Osteoblast (primary cell): ENCODE data around the gene ARMH4. TPM values are rescaled to one million over a fixed set of nuclear protein-coding genes. Genes with fewer than 3 reads are reported as not detected.

Experiments used
- DNase-seq: peaks from one replicate; pipeline ENCODE4 v3.0.0; 2011; ENCODE audit warnings: low spot score, mixed read lengths; ENCODE audit not compliant: insufficient read length; ENCODE audit errors: missing footprints
- H2AFZ ChIP-seq: 2 replicates; pipeline ENCODE4 v1.6.0; 2011; ENCODE audit warnings: mild to moderate bottlenecking, low read length
- H3K27ac ChIP-seq: 2 replicates; pipeline ENCODE4 v1.5.1; 2011; ENCODE audit warnings: mild to moderate bottlenecking, low read depth, low read length, moderate library complexity
- H3K27me3 ChIP-seq: 2 replicates; pipeline ENCODE4 v1.6.0; 2012; ENCODE audit warnings: mild to moderate bottlenecking, control low read depth, inconsistent platforms, low read length, moderate library complexity; ENCODE audit not compliant: insufficient read depth
- H3K36me3 ChIP-seq: 2 replicates; pipeline ENCODE4 v1.5.1; 2011; ENCODE audit warnings: mild to moderate bottlenecking, low read length, control low read depth, moderate library complexity; ENCODE audit not compliant: insufficient read depth
- H3K4me1 ChIP-seq: 2 replicates; pipeline ENCODE4 v1.5.1; 2011; ENCODE audit warnings: mild to moderate bottlenecking, low read length, control low read depth, moderate library complexity; ENCODE audit not compliant: insufficient read depth
- H3K4me2 ChIP-seq: 2 replicates; pipeline ENCODE4 v1.6.0; 2011; ENCODE audit warnings: mild to moderate bottlenecking, low read length; ENCODE audit not compliant: insufficient read depth
- H3K4me3 ChIP-seq: fragments of 200-600 bp; sonication (generic); 3 replicates; pipeline ENCODE4 v1.5.1; 2012; ENCODE audit warnings: mild to moderate bottlenecking, low read length, inconsistent platforms; ENCODE audit not compliant: insufficient read depth
- H3K79me2 ChIP-seq: 2 replicates; pipeline ENCODE4 v1.6.0; 2012; ENCODE audit warnings: mild to moderate bottlenecking, low read length, control low read depth, inconsistent platforms; ENCODE audit not compliant: insufficient read depth
- H3K9me3 ChIP-seq: 2 replicates; pipeline ENCODE4 v1.5.1; 2011; ENCODE audit warnings: low read depth, low read length, control low read depth
- H4K20me1 ChIP-seq: 2 replicates; pipeline ENCODE4 v1.6.0; 2012; ENCODE audit warnings: mild to moderate bottlenecking, low read length, control low read depth; ENCODE audit not compliant: insufficient read depth
- total RNA-seq: library from RNA; depleted of rRNA; stranded (reverse); fragments of >200 nt; gene quantifications from 2 replicates; pipeline ENCODE4 v1.2.3, GENCODE V29; 2012
- TF ChIP-seq, protein P1 (sequence below): IDR thresholded peaks from 2 replicates; pipeline ENCODE4 v1.5.1; 2011; ENCODE audit warnings: mild to moderate bottlenecking, low read depth, low read length, moderate library complexity; ENCODE audit errors: extremely low read depth

The ARMH4 gene
- total RNA-seq, 1 donor: 10.9 TPM

DNA sequence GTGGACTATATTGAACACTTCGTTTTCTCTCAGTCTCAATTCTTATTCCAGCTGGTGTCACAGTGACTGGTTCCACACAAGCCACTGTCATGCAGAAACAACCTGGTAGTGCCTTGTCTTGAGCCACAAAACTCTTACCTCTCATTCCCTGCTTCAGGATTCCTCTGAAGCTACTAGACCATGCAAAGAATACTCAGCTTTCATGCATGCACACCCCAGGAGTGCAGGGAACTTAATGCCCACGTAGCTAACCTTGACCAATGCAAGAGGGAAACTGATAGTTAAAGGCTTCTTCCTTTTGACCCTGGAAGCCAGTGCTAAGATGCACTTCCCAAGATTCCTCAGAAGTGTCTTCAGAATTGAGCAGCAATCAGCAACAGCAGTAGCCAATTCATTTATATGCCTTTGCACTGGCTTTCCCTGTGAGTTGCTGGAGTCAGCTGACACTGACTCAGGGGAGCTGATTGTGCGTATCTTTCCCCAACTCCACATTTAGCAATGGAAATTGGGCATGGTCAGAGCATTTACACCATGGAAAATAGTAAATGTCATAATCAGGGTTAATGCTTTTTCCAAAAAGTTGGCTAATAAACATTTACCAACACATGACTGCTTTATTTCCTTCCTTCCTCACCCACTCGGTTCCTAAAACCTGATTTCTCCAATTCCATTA is 172.5 kb downstream of the ARMH4 start:
- no peaks in the 10 kb centered on the region for H3K36me3 ChIP-seq
- no peaks in the 10 kb centered on the region for H3K9me3 ChIP-seq
- H3K4me1 ChIP-seq: no peaks in the 10 kb centered on the region
- peaks cover 2% of the 10 kb centered on the region for H3K27me3 ChIP-seq
- H2AFZ ChIP-seq: no peak overlapping the region
- no peak for DNase-seq
- TF ChIP-seq, protein P1, sequence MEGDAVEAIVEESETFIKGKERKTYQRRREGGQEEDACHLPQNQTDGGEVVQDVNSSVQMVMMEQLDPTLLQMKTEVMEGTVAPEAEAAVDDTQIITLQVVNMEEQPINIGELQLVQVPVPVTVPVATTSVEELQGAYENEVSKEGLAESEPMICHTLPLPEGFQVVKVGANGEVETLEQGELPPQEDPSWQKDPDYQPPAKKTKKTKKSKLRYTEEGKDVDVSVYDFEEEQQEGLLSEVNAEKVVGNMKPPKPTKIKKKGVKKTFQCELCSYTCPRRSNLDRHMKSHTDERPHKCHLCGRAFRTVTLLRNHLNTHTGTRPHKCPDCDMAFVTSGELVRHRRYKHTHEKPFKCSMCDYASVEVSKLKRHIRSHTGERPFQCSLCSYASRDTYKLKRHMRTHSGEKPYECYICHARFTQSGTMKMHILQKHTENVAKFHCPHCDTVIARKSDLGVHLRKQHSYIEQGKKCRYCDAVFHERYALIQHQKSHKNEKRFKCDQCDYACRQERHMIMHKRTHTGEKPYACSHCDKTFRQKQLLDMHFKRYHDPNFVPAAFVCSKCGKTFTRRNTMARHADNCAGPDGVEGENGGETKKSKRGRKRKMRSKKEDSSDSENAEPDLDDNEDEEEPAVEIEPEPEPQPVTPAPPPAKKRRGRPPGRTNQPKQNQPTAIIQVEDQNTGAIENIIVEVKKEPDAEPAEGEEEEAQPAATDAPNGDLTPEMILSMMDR: no peak
- no peaks in the 10 kb centered on the region for H4K20me1 ChIP-seq
- H3K79me2 ChIP-seq: no peaks in the 10 kb centered on the region
- H3K4me3 ChIP-seq: no peak overlapping the region
- H3K27ac ChIP-seq: no peak overlapping the region
- no peak overlapping the region for H3K4me2 ChIP-seq

DNA sequence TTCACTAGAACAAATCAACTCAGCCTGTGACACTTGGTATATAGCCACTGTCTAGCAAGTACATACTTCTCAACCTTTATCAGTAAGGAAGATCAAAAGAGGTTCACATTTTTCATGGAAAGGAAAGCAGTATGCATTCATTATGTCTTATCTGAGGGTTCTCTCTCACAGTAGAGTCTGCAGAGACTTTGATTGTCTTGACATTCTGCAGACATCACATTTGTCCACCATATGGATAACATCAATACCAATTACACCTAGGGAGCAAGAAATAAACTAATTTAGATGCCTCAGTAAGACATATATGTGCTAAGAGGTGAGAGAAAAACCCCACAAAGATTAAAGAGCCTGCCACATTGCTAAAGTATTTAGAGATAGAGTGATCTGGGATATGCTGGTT is 175.3 kb downstream of the ARMH4 start:
- no peak overlapping the region for H2AFZ ChIP-seq
- H3K4me3 ChIP-seq: no peak overlapping the region
- H3K27me3 ChIP-seq: no peaks in the 10 kb centered on the region
- H3K4me2 ChIP-seq: no peak overlapping the region
- H3K9me3 ChIP-seq: no peaks in the 10 kb centered on the region
- no peaks in the 10 kb centered on the region for H3K79me2 ChIP-seq
- H3K27ac ChIP-seq: no peak overlapping the region
- TF ChIP-seq, protein P1: no peak
- H4K20me1 ChIP-seq: no peaks in the 10 kb centered on the region
- no peaks in the 10 kb centered on the region for H3K4me1 ChIP-seq
- DNase-seq: no peak
- no peaks in the 10 kb centered on the region for H3K36me3 ChIP-seq

DNA sequence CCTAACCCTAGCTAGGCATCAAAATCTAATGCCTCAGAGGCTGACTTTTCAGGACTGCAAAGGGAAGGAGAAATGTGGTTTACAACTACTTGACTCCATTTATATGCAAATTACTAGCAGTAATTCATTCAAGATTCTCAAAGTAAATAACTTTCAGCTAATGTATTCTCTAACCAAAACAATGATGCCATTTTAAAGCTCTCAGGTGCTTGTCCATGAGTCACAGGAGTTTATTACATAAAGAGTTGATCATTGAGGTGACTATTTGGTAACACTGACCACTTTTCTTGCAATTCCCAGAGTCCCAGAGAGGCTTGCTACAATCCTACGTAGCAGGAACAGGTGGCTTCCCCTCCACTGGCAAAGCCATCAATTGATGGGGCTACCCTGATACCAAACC is 177.1 kb downstream of the ARMH4 start:
- no peak for DNase-seq
- no peaks in the 10 kb centered on the region for H4K20me1 ChIP-seq
- no peak overlapping the region for H3K27ac ChIP-seq
- no peaks in the 10 kb centered on the region for H3K27me3 ChIP-seq
- H3K79me2 ChIP-seq: no peaks in the 10 kb centered on the region
- H3K4me3 ChIP-seq: no peak overlapping the region
- H3K4me1 ChIP-seq: no peaks in the 10 kb centered on the region
- H2AFZ ChIP-seq: no peak overlapping the region
- no peak overlapping the region for H3K4me2 ChIP-seq
- no peaks in the 10 kb centered on the region for H3K36me3 ChIP-seq
- H3K9me3 ChIP-seq: no peaks in the 10 kb centered on the region
- TF ChIP-seq, protein P1: no peak

DNA sequence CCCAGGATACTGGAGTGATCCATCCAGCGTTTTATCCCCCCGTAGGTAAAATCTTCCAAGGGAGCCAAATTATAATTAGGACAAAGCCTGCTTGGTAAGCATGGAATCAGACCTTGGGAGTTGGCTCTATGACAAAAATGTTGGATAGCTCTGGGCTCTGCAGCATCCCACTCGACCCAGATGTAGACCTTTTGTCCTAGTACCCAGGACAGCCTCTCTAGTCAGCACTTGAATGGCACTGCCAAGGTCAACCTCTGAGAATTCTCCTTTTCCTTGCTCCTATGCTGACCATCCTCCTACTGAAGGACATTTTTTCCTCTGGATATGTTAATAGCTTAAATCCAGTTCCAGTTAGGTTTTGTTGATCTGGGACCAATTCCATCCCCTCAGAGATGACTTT is 181.4 kb downstream of the ARMH4 start:
- DNase-seq: no peak
- Histone ChIP-seq H3K9me3 (no peaks in the 10 kb centered on the region), H3K27ac (no peak overlapping the region), H3K27me3 (no peaks in the 10 kb centered on the region), H3K36me3 (no peaks in the 10 kb centered on the region), H2AFZ (no peak overlapping the region), H3K4me1 (no peaks in the 10 kb centered on the region), H4K20me1 (no peaks in the 10 kb centered on the region), H3K4me3 (no peak overlapping the region), H3K79me2 (no peaks in the 10 kb centered on the region), H3K4me2 (no peak overlapping the region)
- TF ChIP-seq, protein P1: no peak
